Limb (tissue), 2 donors: ENCODE results near the gene CLDN15.
"Not testable (repeated sequence)": the region's sequence is repeated elsewhere in the genome, so short reads cannot be mapped to it uniquely, and the experiment has no call there.

Experiments used
- DNase-seq, 2 donors: peaks; one replicate each; pipeline ENCODE4 v3.0.0-alpha.2; 2016; ENCODE audit errors: extremely low spot score in 2 of 2

The CLDN15 gene, protein sequence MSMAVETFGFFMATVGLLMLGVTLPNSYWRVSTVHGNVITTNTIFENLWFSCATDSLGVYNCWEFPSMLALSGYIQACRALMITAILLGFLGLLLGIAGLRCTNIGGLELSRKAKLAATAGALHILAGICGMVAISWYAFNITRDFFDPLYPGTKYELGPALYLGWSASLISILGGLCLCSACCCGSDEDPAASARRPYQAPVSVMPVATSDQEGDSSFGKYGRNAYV

DNA sequence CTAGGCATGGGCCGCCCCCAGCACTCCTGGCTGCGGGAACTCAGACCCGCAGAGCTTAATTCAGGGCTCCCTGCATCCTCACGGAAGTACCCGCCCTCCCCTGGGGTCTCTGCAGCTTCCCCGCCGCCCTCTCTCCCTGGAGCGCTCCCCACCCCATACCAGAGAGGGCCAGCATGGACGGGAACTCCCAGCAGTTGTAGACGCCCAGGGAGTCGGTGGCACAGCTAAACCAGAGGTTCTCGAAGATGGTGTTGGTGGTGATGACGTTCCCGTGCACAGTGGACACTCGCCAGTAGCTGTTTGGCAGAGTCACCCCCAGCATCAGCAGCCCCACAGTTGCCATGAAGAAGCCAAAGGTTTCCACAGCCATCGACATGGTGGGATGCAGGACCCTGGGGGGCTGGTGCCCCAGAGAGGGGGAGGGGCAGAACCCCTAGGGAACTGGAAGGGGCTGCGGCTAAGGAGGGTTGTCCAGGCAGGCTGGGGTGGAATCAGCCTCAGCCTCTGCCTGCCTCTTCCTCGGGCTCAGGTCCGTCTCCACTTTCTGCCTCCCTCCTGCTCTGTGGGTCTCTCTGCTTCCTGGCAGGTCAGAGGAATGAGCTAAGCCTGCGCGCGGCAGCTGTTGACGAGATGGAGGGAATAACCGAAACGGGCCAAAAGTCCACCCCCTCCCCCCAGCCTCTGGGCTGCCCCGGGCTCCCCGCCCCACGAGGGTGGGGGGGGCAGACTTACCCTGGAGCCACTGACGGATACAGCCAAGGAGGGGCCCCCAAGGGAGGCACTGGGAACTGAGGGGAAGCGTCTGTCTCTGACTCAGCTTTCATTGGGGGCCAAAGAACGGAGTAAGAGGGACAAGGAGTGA lies at the start of gene CLDN15:
Gene CLDN15 (minus strand): TSS at position 597 of the 862 bp plus-strand sequence. CDS start 221 bp downstream, at position 376.
- DNase-seq: peak in 1 of 2 donors; percentile 65

DNA sequence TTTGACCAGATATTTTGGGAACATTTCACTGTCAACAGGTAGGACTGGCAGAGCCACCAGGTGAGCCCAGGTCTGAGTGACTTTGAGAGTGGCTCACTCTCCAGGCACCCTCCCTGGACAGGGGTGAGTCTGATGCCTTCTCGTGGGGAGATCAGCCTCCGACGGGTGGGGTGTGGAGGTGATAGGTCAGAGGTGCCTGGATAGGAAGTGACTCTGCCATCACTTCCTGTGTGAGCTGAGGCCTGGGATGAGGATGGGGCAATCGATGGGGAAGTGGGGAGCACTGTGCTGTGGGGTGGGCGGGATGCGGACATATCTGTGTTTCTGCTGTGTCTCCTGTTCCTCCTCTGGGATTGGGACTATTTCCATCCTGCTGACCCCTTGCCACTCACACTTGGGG lies 49.4 kb upstream of the CLDN15 start:
- no peak for DNase-seq

DNA sequence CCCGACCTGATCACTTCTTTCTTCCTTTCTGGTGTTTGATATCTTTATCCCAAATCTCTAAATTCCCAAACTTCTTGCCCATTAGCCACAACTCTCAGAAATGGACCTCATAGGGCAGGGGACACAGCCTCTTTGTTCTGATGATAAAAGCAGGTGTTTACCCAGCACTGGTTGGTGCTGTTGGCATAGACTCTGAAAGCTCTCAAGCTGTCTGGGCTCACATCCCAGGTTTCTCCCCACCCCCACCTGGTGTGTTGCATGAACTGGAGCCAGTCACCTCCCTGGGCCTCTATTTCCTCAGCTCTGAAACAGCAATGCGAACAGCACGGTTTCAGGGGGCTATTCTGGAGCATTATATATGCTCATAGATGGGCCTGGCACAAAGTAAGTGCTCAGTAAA lies 48.3 kb upstream of the CLDN15 start:
- not testable (repeated sequence) for DNase-seq

DNA sequence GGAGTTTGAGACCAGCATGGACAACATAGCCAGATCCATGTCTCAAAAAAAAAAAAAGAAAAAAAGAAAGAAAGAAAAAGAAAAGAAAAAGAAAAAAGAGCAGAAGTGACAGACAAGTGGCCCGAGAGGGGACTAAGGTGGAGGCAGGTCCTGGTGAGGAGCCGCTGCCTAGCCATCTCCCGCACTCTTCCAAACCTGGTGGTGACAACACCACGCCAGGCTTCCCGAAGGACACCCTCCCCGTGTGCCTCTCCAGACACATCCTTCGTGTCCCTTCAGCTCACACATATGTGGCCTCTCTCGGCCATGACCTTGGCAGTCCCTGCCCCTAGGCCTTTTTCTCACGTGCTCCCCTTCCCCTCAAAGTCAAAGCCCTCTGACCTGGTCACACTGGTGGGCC lies 47.6 kb upstream of the CLDN15 start:
- no peak for DNase-seq

GRCh38 chr7:101280912-101281311 lies 43.3 kb upstream of the CLDN15 start:
- not testable (repeated sequence) for DNase-seq

DNA sequence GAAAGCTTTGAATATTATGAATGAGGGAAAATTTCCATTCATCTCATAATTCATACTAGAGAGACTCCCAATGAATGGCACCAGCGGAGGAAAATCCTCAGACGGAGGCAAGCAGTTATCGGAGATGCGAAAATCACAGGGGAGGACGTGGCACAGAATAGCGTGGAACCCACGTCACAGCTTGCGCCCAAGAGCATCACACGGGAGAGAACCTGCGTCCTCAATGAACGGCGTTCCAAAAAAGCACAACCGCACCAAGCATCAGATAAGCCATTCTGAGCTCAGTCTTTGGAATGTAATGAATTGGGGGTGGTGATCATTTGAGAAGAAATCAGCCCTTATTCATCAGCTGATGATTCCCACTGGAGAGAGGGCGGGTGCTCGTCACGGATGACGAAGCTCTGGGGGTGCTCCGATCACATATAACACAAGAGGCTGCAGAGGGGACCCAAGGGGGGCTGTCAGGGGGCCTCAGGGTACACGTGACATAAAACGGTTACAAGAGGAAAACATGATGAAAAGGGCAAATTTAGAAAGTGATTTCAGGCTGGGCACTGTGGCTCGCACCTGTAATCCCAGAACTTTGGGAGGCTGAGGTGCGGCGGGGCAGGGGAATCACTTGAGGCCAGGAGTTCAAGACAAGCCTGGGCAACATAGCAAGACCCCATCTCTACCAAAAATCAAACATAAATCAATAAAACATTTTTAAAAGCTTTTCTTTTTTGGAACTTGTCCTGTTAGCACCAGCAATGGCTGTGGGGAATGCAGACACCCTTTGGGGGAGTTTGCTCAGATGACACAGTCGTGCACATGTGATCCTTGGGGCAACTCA lies 41.1 kb upstream of the CLDN15 start:
- no peak for DNase-seq

- DNase-seq: no peak
Measured at GRCh38 chr7:101277155-101277554, 39.6 kb upstream of the CLDN15 start.

DNA sequence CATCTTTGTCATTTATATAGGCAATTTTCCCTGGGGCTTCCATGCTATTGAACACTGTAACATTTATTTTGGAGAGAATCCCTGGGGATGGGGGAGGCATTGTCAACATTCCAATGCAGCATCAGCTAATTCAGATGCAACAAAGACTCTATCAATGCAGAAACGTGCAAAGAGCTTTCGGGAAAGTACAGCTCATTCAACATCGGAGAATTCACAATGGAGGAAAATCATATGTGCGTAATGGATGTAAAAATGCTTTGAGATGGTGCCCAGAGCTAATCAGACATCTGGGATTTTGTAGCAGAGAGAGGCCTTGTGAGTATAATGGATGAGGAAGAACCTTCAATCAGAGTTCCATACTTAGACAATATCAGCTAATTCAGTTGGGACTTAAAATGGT lies 35.6 kb upstream of the CLDN15 start:
- DNase-seq: no peak

GRCh38 chr7:101271021-101271420 lies 33.4 kb upstream of the CLDN15 start:
- no peak for DNase-seq

- DNase-seq: no peak
Measured at GRCh38 chr7:101269664-101270063, 32.1 kb upstream of the CLDN15 start.

DNA sequence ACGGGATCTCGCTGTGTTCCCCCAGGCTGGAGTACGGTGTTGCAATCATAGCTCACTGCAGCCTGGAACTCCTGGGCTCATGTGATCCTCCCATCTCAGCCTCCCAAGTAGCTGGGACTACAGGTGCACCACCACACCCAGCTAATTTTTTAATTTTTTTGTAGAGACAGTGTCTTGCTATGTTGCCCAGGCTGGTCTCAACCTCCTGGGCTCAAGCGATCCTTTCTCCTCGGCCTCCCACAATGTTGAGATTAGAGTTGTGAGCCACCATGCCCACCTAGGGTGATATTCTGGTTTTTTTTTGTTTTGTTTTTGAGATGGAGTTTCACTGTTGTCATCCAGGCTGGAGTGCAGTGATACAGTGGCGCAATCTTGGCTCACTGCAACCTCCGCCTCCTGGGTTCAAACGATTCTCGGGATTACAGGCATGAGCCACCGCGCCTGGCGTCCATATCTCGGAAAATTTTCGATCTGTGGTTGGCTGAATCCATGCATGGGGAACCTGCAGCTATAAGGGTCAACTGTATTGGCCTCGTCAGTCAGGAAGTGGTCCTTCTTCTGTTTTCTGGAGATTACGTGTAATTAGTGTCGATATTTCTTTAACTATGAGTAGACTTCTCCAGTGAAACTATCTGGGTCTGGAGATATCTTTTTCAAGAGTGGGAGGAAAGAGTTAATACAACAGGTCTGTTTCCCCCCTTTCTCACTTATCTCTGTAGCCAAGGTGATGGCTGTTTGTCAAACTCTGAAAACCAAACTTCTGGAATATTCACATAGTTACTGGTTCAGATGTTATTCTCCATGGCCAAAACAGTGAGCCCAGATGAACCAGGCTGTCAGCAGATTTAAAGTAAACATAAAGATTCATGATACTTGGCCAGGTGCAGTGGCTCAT lies 28.3 kb upstream of the CLDN15 start:
- DNase-seq: no peak

- DNase-seq: not testable (repeated sequence)
Measured at GRCh38 chr7:101264102-101264706, 26.6 kb upstream of the CLDN15 start.

GRCh38 chr7:101258243-101258731 lies 20.7 kb upstream of the CLDN15 start:
- DNase-seq: peak in 1 of 2 donors; percentile 9

DNA sequence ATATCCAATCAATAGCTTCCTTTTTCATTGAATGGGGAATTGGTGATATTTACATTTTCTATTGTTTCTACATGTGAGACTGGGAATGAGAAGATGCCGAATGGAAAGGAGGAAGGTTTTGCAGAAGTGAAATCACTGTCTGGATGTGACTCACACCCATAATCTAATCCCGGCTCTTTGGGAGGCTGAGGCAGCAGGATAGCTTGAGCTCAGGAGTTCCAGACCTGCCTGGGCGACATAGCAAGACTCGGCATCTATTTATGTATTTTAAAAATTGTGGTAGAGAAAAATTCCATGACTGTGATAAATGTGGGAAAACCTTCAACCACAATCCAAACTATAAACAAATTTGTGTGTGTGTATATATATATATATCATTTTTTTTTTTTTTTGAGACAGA lies 18.2 kb upstream of the CLDN15 start:
- no peak for DNase-seq

GRCh38 chr7:101253199-101253598 lies 15.6 kb upstream of the CLDN15 start:
- not testable (repeated sequence) for DNase-seq

DNA sequence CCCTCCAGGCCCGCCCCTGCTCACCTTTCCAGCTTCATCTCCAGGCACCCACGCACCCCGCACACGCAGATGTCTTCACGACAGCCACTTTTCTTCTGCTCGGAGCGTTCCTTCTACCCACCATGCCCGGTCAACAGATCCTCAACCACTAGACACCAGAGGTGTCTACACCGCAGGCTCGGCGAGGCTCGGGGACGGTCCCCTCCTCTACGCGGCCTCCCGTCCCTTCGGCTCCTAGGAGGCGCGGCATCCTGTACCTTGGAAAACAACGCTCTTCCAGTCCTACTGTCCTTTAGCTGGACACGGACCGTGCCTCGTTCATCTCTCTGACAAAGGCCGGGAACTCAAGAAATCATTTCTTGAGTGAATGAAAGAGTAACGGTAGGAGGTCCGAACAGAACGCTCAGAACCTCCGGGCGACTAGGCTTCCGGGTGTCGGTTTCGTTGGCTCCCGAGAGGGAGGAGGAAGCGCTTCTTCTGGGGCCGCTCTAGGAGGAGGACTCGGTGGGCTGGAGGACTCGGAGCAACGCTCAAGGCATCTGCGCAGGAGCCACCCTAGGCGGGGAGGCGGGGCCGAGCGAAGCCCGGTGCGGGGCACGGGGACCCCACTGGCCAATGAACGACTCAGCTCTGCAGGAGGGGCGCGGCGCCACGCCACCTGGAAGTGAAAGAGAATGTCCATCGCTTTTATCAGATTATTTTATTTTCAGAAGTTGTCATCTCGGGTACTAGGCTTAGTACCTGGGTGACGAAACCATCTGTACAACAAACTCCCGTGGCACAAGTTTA lies 14.5 kb upstream of the CLDN15 start:
- peak; percentile 97 to 99 for DNase-seq

GRCh38 chr7:101250324-101250723 lies 12.7 kb upstream of the CLDN15 start:
- DNase-seq: no peak

DNA sequence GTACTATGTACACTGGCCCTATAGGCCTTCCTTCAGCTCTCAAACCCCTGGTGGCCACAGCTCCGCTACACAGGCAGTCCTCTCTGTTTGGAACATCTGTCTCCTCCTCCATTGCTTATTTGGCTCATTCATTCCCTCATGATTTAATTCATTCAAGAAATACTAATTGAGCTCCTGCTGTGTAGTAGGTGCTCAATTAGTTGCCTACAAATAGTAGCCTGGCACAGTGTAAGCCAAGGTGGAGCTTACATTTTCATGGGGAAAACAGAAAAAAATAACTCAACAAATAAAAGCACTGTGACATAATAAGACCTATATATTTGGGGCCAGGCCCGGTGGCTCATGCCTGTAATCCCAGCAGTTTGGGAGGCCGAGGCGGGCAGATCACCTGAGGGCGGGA lies 10.7 kb upstream of the CLDN15 start:
- DNase-seq: no peak

DNA sequence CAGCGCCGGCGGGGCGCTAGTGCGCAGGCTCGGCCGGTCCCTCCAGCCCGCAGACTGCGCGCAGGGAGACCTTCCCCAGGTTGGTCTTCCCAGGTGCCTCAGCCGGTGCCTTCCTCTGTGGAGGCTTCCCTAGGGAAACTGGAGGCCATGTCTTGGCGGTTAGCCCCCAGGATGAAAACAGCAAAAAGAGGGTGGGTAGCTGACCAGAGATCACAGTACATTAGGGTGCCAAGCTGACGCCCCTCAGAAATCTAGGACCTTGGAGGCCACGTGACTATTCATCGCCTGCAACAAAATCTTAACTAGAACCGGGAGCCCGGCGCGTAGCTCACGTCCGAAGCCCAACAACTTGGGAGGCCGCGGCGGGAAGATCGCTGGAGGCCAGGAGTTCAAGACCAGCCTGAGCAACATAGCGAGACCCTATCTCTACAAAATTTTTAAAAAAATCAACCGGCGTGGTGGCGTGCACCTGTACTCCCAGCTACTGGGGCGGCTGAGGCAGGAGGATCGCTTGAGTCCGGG lies 7.6 kb upstream of the CLDN15 start:
- DNase-seq: no peak
